Measurements from ENCODE around the gene TMEM178B. TPM values are rescaled to one million over a fixed set of nuclear protein-coding genes. Genes with fewer than 3 reads are reported as not detected.

The TMEM178B gene
- total and polyA plus RNA-seq, 2 of the 13 experiments (the other 11 are each of a cell fraction or from before 2014, with no cell fraction given), result 0.01 to 0.02 TPM

DNA sequence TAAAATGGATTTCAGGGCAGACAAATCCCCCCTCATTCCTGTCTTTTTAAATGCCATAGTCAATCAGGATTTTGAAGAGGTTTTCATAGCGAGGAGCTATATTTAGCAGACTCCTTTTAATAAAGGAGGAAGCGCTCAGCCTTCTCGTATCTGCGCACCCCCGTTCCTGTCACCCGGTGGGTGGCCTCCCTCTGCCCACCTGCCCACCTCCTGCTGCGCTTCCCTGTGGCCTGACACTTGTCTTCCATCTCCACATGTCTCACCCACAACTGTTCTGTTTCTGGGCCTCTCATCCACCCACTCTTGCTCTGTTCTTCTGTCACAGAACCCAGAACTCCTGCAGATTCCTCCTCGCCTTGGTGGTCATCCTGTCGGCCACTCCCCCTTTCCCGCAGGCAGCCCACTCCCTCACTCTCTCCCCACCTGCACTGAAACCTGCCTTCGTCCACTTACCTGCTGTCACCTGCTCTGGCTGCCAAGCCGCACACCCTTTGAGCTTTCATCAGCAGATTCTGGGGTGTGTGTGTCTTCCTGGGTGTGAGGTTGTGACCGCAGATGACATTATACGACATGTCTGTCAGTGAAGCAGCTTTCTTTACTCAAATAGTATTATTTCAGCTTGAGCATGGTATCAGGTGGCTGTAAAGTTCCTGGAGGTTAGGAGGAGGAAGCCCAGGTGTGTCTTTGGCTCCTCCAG, 313.8 kb downstream of the TMEM178B start:
- ATAC-seq, result no peak
- H3K4me1 ChIP-seq (ENCODE audit: insufficient read depth, low read length), result no peaks in the 10 kb centered on the region
- no peak for TF ChIP-seq NR2F6 (IDR thresholded peaks at IDR 0.05)
- TF ChIP-seq NR2F6 (CRISPR knock-in tag; IDR thresholded peaks at IDR 0.05), result no peak
- TF ChIP-seq NCOA5 (CRISPR knock-in tag; IDR thresholded peaks at IDR 0.05), result no peak
- TF ChIP-seq CHD2 (IDR thresholded peaks at IDR 0.05; ENCODE audit: low read depth, low read length), result no peak
- TF ChIP-seq KDM6A (CRISPR knock-in tag; IDR thresholded peaks at IDR 0.05; ENCODE audit: low read depth), result no peak
- TF ChIP-seq ADNP (CRISPR knock-in tag; IDR thresholded peaks at IDR 0.05), result no peak
- no peak for TF ChIP-seq POLR2AphosphoS5 (IDR thresholded peaks at IDR 0.05; ENCODE audit: low read depth, low read length)
- TF ChIP-seq, protein P1, sequence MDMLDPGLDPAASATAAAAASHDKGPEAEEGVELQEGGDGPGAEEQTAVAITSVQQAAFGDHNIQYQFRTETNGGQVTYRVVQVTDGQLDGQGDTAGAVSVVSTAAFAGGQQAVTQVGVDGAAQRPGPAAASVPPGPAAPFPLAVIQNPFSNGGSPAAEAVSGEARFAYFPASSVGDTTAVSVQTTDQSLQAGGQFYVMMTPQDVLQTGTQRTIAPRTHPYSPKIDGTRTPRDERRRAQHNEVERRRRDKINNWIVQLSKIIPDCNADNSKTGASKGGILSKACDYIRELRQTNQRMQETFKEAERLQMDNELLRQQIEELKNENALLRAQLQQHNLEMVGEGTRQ (IDR thresholded peaks at IDR 0.05; ENCODE audit: low read depth, low read length), result no peak
- TF ChIP-seq, protein P1 (CRISPR knock-in tag; IDR thresholded peaks at IDR 0.05; ENCODE audit: borderline replicate concordance), result no peak
- no peak for TF ChIP-seq ZMAT3 (CRISPR knock-in tag; conservative IDR thresholded peaks at IDR 0.05)
- TF ChIP-seq, protein P2, sequence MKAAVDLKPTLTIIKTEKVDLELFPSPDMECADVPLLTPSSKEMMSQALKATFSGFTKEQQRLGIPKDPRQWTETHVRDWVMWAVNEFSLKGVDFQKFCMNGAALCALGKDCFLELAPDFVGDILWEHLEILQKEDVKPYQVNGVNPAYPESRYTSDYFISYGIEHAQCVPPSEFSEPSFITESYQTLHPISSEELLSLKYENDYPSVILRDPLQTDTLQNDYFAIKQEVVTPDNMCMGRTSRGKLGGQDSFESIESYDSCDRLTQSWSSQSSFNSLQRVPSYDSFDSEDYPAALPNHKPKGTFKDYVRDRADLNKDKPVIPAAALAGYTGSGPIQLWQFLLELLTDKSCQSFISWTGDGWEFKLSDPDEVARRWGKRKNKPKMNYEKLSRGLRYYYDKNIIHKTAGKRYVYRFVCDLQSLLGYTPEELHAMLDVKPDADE (CRISPR knock-in tag; IDR thresholded peaks at IDR 0.05), result no peak
- TF ChIP-seq ZMYM4 (CRISPR knock-in tag; IDR thresholded peaks at IDR 0.05), result no peak
- TF ChIP-seq, protein P3, sequence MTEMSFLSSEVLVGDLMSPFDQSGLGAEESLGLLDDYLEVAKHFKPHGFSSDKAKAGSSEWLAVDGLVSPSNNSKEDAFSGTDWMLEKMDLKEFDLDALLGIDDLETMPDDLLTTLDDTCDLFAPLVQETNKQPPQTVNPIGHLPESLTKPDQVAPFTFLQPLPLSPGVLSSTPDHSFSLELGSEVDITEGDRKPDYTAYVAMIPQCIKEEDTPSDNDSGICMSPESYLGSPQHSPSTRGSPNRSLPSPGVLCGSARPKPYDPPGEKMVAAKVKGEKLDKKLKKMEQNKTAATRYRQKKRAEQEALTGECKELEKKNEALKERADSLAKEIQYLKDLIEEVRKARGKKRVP (CRISPR knock-in tag; IDR thresholded peaks at IDR 0.05), result no peak
- TF ChIP-seq ZNF12 (CRISPR knock-in tag; IDR thresholded peaks at IDR 0.05), result no peak
- TF ChIP-seq SP140L (CRISPR knock-in tag; IDR thresholded peaks at IDR 0.05; ENCODE audit: borderline replicate concordance), result no peak
- TF ChIP-seq, protein P4, sequence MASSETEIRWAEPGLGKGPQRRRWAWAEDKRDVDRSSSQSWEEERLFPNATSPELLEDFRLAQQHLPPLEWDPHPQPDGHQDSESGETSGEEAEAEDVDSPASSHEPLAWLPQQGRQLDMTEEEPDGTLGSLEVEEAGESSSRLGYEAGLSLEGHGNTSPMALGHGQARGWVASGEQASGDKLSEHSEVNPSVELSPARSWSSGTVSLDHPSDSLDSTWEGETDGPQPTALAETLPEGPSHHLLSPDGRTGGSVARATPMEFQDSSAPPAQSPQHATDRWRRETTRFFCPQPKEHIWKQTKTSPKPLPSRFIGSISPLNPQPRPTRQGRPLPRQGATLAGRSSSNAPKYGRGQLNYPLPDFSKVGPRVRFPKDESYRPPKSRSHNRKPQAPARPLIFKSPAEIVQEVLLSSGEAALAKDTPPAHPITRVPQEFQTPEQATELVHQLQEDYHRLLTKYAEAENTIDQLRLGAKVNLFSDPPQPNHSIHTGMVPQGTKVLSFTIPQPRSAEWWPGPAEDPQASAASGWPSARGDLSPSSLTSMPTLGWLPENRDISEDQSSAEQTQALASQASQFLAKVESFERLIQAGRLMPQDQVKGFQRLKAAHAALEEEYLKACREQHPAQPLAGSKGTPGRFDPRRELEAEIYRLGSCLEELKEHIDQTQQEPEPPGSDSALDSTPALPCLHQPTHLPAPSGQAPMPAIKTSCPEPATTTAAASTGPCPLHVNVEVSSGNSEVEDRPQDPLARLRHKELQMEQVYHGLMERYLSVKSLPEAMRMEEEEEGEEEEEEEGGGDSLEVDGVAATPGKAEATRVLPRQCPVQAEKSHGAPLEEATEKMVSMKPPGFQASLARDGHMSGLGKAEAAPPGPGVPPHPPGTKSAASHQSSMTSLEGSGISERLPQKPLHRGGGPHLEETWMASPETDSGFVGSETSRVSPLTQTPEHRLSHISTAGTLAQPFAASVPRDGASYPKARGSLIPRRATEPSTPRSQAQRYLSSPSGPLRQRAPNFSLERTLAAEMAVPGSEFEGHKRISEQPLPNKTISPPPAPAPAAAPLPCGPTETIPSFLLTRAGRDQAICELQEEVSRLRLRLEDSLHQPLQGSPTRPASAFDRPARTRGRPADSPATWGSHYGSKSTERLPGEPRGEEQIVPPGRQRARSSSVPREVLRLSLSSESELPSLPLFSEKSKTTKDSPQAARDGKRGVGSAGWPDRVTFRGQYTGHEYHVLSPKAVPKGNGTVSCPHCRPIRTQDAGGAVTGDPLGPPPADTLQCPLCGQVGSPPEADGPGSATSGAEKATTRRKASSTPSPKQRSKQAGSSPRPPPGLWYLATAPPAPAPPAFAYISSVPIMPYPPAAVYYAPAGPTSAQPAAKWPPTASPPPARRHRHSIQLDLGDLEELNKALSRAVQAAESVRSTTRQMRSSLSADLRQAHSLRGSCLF (CRISPR knock-in tag; IDR thresholded peaks at IDR 0.05; ENCODE audit: borderline replicate concordance), result no peak
- TF ChIP-seq ZBTB8A (CRISPR knock-in tag; IDR thresholded peaks at IDR 0.05; ENCODE audit: borderline replicate concordance, low read depth), result no peak
- no peaks in the 10 kb centered on the region for H4K20me1 ChIP-seq (ENCODE audit: insufficient read depth, low read length)
- POLR2A ChIA-PET, result no interaction called here
- no peak overlapping the region for H3K9ac ChIP-seq (ENCODE audit: insufficient read depth, low read depth, low read length)
- H3K27ac ChIP-seq (ENCODE audit: extremely low read length, insufficient read depth, low read length), result no peak overlapping the region
- in situ Hi-C loops (cut with HindIII; ENCODE audit: extremely low pct_ligation_motif_present, low pct_unique_long_range_greater_than_20kb) (no loop called here), intact Hi-C loops (cut with micrococcal nuclease; ENCODE audit: unreplicated experiment) (no loop called here)
- no peak overlapping the region for H3K4me3 ChIP-seq (replicated peaks in 1 of 3; ENCODE audit: insufficient read depth in 1 of 3, low read depth in 2 of 3, low read length in 3 of 3)
- no peaks in the 10 kb centered on the region for H3K9me3 ChIP-seq (ENCODE audit: low read length)
- no peaks in the 10 kb centered on the region for H3K36me3 ChIP-seq (replicated peaks in 1 of 2; ENCODE audit: control insufficient read depth in 1 of 2, insufficient read depth in 2 of 2, low read length in 2 of 2)
- CTCF ChIA-PET (ENCODE audit: low intra/inter-chr PET ratio, low total read pairs), result no interaction called here
- no peak overlapping the region for H3K4me2 ChIP-seq (ENCODE audit: low read depth, low read length)
- no peak for DNase-seq (ENCODE audit: low spot score)
- WGBS (ENCODE audit: low lambda C conversion rate), result 37% methylated on average over 14 of the region's 14 CpGs
- H2AFZ ChIP-seq (ENCODE audit: low read length), result no peak overlapping the region
- FAIRE-seq, result no peak
- peaks cover 0 to 20% of the 10 kb centered on the region in 2 experiments; a peak in 2 of 5 replicates for H3K27me3 ChIP-seq (ENCODE audit: control insufficient read depth in 1 of 2, insufficient read depth in 2 of 2, low read length in 2 of 2)
- BruUV-seq (replicated peaks), result no TSS peak
- no peaks in the 10 kb centered on the region for H3K79me2 ChIP-seq (ENCODE audit: insufficient read depth, low read length)

Measured in HepG2 (cell line).